Bronchial epithelial cell (primary cell): ENCODE measurements around the gene ARHGAP25. TPM values are rescaled to one million over a fixed set of nuclear protein-coding genes. Genes with fewer than 3 reads are reported as not detected.

Experiments
- DNase-seq: peaks from one replicate; pipeline ENCODE4 v3.0.0-alpha.2; 2010; ENCODE audit warnings: low read depth
- FAIRE-seq: peaks from 2 replicates; lab custom pipeline; 2011; peaks lifted over from hg19 to GRCh38; lab: Jason Lieb, UNC
- H3K27me3 ChIP-seq: 2 replicates; pipeline ENCODE4 v1.5.1; 2011; ENCODE audit warnings: low read length; ENCODE audit not compliant: control insufficient read depth, insufficient read depth
- H3K36me3 ChIP-seq: 2 replicates; pipeline ENCODE4 v1.5.1; 2011; ENCODE audit warnings: low read length; ENCODE audit not compliant: control insufficient read depth, insufficient read depth
- H3K4me3 ChIP-seq: 2 replicates; pipeline ENCODE4 v1.5.1; 2011; ENCODE audit warnings: mild to moderate bottlenecking, low read depth, low read length, control low read depth
- total RNA-seq: library from RNA; depleted of rRNA; stranded (reverse); fragments of >200 nt; gene quantifications from 2 replicates; pipeline ENCODE4 v1.2.1, GENCODE V29; 2014
- TF ChIP-seq, protein P1 (sequence below): IDR thresholded peaks from 2 replicates; pipeline ENCODE4 v1.5.1; 2011; ENCODE audit warnings: mild to moderate bottlenecking, moderate library complexity, low read length, control low read depth, inconsistent platforms; ENCODE audit not compliant: insufficient read depth, severe bottlenecking

The ARHGAP25 gene
- total RNA-seq, 1 donor from 2014 or later: 0.79 TPM

DNA sequence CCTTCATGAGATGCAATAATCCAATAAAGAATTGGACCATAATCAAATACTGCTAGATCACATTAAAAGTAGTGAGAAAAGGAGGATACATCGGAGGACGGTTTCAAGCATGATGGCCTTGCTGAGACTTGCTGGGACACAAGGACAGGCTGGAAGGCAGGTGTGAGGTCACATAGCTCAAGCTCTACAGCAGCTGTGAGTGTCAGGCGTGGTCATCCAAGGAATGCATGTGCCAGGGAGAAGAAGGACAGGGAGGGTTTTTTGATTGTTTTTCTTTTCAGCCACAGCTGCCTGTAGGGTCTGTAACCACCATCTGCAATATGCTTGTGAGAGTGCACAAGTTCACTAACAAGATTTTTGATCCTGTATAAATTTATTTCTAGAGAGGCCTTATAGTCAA lies 79.0 kb downstream of the ARHGAP25 start:
- DNase-seq (no peak), FAIRE-seq (no peak)
- no peaks in the 10 kb centered on the region for H3K36me3 ChIP-seq
- no peaks in the 10 kb centered on the region for H3K27me3 ChIP-seq
- TF ChIP-seq, protein P1, sequence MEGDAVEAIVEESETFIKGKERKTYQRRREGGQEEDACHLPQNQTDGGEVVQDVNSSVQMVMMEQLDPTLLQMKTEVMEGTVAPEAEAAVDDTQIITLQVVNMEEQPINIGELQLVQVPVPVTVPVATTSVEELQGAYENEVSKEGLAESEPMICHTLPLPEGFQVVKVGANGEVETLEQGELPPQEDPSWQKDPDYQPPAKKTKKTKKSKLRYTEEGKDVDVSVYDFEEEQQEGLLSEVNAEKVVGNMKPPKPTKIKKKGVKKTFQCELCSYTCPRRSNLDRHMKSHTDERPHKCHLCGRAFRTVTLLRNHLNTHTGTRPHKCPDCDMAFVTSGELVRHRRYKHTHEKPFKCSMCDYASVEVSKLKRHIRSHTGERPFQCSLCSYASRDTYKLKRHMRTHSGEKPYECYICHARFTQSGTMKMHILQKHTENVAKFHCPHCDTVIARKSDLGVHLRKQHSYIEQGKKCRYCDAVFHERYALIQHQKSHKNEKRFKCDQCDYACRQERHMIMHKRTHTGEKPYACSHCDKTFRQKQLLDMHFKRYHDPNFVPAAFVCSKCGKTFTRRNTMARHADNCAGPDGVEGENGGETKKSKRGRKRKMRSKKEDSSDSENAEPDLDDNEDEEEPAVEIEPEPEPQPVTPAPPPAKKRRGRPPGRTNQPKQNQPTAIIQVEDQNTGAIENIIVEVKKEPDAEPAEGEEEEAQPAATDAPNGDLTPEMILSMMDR: no peak
- H3K4me3 ChIP-seq: no peak overlapping the region

DNA sequence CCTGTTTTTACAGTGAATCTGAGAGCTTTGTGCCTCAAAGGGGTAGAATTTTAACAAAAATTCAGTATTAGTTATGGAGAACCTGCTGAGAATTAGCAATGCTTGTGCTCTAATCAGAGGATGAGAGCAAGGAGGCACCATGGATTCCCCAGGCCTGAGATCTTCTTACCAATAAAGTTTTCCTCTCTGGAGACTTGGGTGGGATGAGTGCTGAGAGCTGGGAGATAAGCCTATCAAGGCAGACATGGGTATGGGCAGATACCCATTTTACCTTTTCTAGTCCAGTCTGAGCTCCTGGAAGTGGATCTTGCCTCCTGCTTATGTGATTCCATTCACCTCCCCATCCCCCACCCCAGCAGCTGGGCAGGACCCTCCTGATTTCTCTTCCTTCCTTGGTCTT lies 82.7 kb downstream of the ARHGAP25 start:
- Histone ChIP-seq H3K36me3 (peaks cover under 1% of the 10 kb centered on the region), H3K4me3 (no peak overlapping the region), H3K27me3 (no peaks in the 10 kb centered on the region)
- DNase-seq: no peak
- no peak for FAIRE-seq
- TF ChIP-seq, protein P1: no peak

DNA sequence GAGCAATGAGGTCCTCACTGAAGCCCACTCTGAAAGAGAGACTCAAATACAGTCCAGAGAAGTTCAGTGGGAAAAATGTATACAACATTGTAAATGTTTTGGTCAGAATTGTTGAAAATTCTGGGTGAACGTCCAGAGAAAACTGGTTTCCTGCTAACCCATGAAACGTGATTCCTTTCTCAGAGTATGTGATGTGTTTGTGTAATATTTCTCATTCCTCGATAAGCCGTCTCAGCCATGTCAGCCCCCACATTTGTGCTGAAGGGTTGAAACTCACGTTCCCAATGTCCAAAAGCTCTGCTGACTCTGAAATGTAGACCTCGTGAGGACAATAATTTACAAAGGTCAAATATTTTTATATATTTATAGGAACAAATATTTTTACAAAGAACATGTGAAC lies 84.9 kb downstream of the ARHGAP25 start:
- no peak overlapping the region for H3K4me3 ChIP-seq
- DNase-seq (no peak), FAIRE-seq (no peak)
- H3K36me3 ChIP-seq: peaks cover 3% of the 10 kb centered on the region
- H3K27me3 ChIP-seq: no peaks in the 10 kb centered on the region
- TF ChIP-seq, protein P1: no peak

DNA sequence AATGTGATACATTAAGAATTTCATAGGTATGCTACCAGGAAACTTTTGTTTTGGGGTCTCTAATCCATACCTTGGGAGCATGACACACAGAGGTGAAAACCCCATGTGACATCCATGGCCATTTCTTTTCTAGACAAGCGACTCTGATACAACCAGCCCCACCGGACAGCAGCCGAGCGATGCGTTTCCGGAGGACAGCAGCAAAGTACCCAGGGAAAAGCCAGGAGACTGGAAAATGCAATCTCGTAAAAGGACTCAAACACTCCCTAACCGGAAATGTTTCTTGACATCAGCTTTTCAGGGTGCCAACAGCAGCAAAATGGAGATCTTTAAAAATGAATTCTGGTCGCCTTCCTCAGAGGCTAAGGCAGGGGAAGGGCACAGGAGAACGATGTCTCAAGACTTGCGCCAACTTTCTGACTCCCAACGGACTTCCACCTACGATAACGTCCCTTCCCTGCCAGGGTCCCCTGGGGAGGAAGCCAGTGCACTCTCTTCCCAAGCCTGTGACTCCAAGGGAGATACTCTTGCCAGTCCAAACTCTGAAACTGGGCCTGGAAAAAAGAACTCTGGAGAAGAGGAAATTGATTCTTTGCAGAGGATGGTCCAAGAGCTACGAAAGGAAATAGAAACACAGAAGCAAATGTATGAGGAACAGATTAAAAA lies 87.7 kb downstream of the ARHGAP25 start:
- FAIRE-seq (no peak), DNase-seq (no peak)
- Histone ChIP-seq H3K36me3 (peaks cover 3% of the 10 kb centered on the region), H3K27me3 (no peaks in the 10 kb centered on the region), H3K4me3 (no peak overlapping the region)
- TF ChIP-seq, protein P1: no peak

DNA sequence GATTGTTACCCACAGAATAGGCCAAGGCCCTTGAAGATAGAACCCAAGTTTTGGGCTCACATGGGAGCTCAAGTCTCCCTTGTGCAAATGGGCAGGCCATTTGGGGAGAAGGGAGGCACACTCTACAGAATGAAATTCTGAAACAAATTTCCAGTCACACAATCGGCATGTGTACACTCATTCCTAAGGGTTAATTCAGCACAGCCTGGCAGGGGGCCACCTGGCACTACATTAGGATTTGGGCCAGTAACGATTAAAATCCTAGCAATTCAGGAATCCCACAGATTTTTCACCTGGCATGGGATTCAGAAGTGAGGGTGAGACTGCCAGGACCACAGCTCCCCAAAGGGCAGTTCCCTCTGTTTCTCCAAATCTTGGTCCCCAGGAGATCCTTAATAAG lies 90.2 kb downstream of the ARHGAP25 start:
- peaks cover 3% of the 10 kb centered on the region for H3K36me3 ChIP-seq
- FAIRE-seq: no peak
- DNase-seq: peak; percentile 53
- TF ChIP-seq, protein P1: no peak
- no peak overlapping the region for H3K4me3 ChIP-seq
- H3K27me3 ChIP-seq: no peaks in the 10 kb centered on the region

DNA sequence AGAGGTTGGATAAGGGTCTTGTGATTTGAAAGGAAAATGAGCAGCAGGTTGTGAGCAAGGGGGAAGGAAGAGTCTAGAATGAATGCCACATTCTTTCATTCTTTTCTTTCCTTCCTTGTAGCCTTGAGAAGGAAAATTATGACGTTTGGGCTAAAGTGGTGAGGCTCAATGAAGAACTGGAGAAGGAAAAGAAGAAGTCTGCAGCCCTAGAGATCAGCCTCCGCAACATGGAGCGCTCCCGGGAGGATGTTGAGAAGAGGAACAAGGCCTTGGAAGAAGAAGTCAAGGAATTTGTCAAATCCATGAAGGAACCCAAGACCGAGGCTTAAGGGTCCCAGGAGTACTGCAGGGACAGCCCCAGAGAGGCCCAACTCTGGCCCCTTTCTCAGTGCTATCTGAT lies 91.3 kb downstream of the ARHGAP25 start:
- Histone ChIP-seq H3K27me3 (no peaks in the 10 kb centered on the region), H3K4me3 (no peak overlapping the region), H3K36me3 (peaks cover 3% of the 10 kb centered on the region)
- no peak for DNase-seq
- FAIRE-seq: no peak
- TF ChIP-seq, protein P1: no peak
